Measurements from ENCODE around the gene ROCK2.
"Not testable (repeated sequence)": the region's sequence is repeated elsewhere in the genome, so short reads cannot be mapped to it uniquely, and the experiment has no call there.

The ROCK2 gene

GRCh38 chr2:11168488-11168887 lies 175.9 kb downstream of the ROCK2 start:
- DNase-seq (ENCODE audit: extremely low read depth, low read depth), result no peak

DNA sequence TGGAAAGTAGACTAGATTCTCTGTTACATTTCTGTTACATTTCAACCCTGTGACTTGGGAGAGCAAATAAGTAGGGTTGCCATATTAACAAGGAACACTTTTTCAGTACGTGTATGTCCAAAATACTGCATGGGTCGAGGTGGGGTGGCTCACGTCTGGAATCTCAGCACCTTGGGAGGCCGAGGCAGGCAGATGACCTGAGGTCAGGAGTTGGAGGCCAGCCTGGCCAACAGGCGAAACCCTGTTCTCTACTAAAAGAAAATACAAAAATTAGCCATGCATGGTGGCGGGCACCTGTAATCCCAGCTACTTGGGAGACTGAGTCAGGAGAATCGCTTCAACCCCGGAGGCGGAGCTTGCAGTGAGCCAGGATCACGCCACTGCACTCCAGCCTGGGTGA lies 178.0 kb downstream of the ROCK2 start:
- DNase-seq (ENCODE audit: extremely low read depth, low read depth), result no peak
- TF ChIP-seq, protein P1, sequence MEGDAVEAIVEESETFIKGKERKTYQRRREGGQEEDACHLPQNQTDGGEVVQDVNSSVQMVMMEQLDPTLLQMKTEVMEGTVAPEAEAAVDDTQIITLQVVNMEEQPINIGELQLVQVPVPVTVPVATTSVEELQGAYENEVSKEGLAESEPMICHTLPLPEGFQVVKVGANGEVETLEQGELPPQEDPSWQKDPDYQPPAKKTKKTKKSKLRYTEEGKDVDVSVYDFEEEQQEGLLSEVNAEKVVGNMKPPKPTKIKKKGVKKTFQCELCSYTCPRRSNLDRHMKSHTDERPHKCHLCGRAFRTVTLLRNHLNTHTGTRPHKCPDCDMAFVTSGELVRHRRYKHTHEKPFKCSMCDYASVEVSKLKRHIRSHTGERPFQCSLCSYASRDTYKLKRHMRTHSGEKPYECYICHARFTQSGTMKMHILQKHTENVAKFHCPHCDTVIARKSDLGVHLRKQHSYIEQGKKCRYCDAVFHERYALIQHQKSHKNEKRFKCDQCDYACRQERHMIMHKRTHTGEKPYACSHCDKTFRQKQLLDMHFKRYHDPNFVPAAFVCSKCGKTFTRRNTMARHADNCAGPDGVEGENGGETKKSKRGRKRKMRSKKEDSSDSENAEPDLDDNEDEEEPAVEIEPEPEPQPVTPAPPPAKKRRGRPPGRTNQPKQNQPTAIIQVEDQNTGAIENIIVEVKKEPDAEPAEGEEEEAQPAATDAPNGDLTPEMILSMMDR (IDR thresholded peaks at IDR 0.05; ENCODE audit: low read depth, low read length), result no peak

More at GRCh38 chr2:11168488-11168887, 175.9 kb downstream of the ROCK2 start:
- TF ChIP-seq, protein P1 (IDR thresholded peaks at IDR 0.05; ENCODE audit: low read depth, low read length), result no peak

DNA sequence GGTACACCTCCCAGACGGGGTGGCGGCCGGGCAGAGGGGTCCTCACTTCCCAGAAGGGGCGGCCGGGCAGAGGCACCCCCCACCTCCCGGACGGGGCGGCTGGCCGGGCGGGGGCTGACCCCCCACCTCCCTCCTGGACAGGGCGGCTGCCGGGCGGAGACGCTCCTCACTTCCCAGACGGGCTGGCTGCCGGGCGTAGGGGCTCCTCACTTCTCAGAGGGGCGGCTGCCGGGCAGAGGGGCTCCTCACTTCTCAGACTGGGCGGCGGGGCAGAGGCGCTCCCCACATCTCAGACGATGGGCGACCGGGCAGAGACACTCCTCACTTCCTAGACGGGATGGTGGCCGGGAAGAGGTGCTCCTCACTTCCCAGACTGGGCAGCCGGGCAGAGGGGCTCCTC lies 179.4 kb downstream of the ROCK2 start:
- DNase-seq (ENCODE audit: extremely low read depth, low read depth), result not testable (repeated sequence)

- no peak for DNase-seq (ENCODE audit: extremely low read depth, low read depth)
- TF ChIP-seq, protein P1 (IDR thresholded peaks at IDR 0.05; ENCODE audit: low read depth, low read length), result no peak
Measured at GRCh38 chr2:11163439-11164317, 180.8 kb downstream of the ROCK2 start.

DNA sequence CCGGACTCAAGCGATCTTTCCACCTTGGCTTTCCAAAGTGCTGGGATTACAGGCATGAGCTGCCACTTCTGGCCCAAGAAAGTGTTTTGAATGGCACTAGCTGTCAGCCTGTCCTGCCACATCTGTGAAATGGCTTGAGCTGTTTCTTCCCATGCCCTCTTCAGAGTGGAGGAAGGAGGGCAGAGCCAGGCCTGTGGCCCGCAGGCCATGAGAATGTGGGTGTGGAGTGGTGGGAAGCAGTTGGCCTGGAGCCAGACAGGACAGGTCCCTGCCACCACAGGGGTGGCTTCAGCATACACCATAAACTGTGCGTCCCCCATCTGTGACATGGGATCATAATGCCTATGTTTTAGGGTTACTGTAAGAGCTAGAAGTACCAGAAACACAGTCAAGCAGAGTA lies 182.7 kb downstream of the ROCK2 start:
- TF ChIP-seq, protein P1 (IDR thresholded peaks at IDR 0.05; ENCODE audit: low read depth, low read length), result no peak
- no peak for DNase-seq (ENCODE audit: extremely low read depth, low read depth)

DNA sequence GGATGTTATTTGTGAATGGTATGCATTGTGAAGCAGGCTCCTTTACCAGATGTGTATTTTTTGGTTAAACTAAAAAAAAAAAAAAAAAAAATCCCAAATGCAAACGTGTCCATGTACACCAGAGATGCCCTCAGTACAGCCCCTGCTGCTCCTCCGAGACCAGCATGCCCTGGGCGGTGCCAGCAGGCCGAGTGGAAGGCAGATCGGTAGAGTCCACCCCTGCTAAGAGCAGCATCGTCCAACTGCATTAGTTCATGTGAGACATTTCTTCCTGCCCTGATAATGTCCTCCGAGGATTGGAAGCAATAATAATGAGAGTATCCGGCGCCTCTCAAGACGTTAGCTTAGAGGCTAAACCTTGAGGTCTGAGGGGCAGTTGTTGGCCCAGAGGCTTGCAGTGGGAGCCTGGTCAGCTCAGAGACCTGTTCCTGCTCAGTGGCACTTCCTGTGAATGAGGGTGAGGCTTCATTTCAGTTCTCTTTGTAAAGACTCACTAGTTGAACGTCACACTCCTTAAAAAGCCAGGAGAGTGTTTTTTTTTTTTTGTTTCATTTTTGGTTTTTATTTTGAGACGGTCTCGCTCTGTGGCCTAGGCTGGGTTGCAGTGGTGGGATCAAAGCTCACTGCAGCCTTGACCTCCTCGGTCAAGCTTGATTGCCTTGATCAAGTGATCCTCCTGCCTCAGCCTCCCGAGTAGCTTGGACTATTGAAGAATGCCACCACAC lies 183.5 kb downstream of the ROCK2 start:
- DNase-seq (ENCODE audit: extremely low read depth, low read depth), result no peak
- TF ChIP-seq, protein P1 (IDR thresholded peaks at IDR 0.05; ENCODE audit: low read depth, low read length), result no peak

DNA sequence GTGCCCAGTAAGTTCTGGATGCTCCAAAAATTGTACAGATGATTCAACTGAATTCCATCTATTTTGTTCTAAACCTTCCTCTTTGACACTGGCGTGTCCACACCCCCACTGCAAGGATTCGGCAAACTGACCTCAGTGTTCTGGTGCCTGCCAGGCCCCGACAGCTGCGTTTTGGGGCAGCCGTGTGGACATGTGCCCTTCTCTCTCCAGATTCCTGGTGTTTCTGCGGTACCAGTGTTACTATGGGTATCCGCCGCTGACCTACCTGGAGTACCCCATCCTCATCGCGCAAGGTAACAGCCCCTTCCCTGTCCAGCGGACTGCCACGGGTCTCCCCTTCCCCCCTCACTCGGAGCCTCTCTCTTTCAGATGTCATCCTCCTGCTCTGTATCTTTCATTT lies 184.2 kb downstream of the ROCK2 start:
- no peak for DNase-seq (ENCODE audit: extremely low read depth, low read depth)
- TF ChIP-seq, protein P1 (IDR thresholded peaks at IDR 0.05; ENCODE audit: low read depth, low read length), result no peak

Measured in AG09319 (cell line).